ENCODE data around the gene ADAMTSL1. TPM values are rescaled to one million over a fixed set of nuclear protein-coding genes. Genes with fewer than 3 reads are reported as not detected.

ADAMTSL1 gene
- total RNA-seq, 1 experiment from 2014 or later = not detected

DNA sequence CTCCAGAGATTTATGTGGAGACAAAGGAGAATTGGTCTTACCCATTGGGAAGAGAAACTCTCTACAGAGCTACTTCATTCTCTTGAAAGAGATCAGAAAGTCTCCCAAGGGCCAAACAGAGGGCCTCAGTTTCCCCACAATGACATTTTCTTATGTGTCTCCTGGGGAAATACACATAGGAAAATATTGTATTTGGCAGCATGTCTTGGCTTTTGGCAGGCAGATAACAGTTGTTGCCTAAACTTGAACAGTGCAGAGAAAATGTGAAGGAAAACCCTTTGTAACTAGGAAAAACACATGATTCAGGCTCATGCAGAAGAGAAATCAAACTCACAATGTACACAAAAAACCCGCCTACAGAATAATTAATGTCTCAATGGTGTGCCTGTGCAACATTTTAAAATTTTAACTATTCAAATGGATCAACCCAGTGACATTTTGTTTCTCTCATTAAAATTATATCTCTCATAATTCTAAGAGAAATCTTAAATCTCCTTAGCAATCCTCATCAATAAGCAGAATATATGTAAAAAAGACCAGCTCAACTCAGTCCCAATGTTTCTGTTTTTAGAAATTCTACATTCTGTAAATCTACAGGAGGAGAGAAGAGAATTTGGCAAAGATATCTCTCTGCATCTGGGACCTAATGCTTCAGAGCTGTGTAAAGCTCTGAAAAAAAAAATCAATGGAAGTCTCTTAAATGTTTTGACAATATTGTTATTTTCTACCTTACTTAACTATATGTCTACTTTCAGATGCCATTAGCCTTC is 205.1 kb downstream of the ADAMTSL1 start:
- no peaks in the 10 kb centered on the region for H3K27me3 Mint-ChIP-seq (ENCODE audit: unreplicated experiment)
- CTCF ChIA-PET = interaction anchor here (0.6 kb wide), 1 partner anchor 1580 kb away, joined by 6 read pairs; no protein-coding TSS in a partner anchor
- intact Hi-C loops (cut with micrococcal nuclease; ENCODE audit: unreplicated experiment) = no loop called here

GRCh38 chr9:18682907-18683306 is 209.0 kb downstream of the ADAMTSL1 start:
- Mint-ChIP-seq H3K36me3 (ENCODE audit: insufficient read depth, unreplicated experiment) (no peaks in the 10 kb centered on the region), H3K27ac (ENCODE audit: unreplicated experiment) (no peak overlapping the region), H3K4me3 (ENCODE audit: low read depth, unreplicated experiment) (no peak overlapping the region), H3K27me3 (ENCODE audit: unreplicated experiment) (no peaks in the 10 kb centered on the region), H3K9me3 (ENCODE audit: low read depth, unreplicated experiment) (no peaks in the 10 kb centered on the region), H3K4me1 (ENCODE audit: low read depth, unreplicated experiment) (no peaks in the 10 kb centered on the region)
- DNase-seq = no peak
- TF ChIP-seq, protein P1, sequence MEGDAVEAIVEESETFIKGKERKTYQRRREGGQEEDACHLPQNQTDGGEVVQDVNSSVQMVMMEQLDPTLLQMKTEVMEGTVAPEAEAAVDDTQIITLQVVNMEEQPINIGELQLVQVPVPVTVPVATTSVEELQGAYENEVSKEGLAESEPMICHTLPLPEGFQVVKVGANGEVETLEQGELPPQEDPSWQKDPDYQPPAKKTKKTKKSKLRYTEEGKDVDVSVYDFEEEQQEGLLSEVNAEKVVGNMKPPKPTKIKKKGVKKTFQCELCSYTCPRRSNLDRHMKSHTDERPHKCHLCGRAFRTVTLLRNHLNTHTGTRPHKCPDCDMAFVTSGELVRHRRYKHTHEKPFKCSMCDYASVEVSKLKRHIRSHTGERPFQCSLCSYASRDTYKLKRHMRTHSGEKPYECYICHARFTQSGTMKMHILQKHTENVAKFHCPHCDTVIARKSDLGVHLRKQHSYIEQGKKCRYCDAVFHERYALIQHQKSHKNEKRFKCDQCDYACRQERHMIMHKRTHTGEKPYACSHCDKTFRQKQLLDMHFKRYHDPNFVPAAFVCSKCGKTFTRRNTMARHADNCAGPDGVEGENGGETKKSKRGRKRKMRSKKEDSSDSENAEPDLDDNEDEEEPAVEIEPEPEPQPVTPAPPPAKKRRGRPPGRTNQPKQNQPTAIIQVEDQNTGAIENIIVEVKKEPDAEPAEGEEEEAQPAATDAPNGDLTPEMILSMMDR (IDR thresholded peaks at IDR 0.05; ENCODE audit: unreplicated experiment) = no peak
- CTCF ChIA-PET = no interaction called here
- intact Hi-C loops (cut with micrococcal nuclease; ENCODE audit: unreplicated experiment) = no loop called here
- BruUV-seq (replicated peaks) = no TSS peak

More for the DNA sequence above, 205.1 kb downstream of the ADAMTSL1 start:
- Mint-ChIP-seq H3K9me3 (ENCODE audit: low read depth, unreplicated experiment) (no peaks in the 10 kb centered on the region), H3K27ac (ENCODE audit: unreplicated experiment) (no peak overlapping the region), H3K36me3 (ENCODE audit: insufficient read depth, unreplicated experiment) (no peaks in the 10 kb centered on the region), H3K4me1 (ENCODE audit: low read depth, unreplicated experiment) (no peaks in the 10 kb centered on the region), H3K4me3 (ENCODE audit: low read depth, unreplicated experiment) (no peak overlapping the region)
- no peak for DNase-seq
- TF ChIP-seq, protein P1 (IDR thresholded peaks at IDR 0.05; ENCODE audit: unreplicated experiment) = no peak
- BruUV-seq (replicated peaks) = no TSS peak

DNA sequence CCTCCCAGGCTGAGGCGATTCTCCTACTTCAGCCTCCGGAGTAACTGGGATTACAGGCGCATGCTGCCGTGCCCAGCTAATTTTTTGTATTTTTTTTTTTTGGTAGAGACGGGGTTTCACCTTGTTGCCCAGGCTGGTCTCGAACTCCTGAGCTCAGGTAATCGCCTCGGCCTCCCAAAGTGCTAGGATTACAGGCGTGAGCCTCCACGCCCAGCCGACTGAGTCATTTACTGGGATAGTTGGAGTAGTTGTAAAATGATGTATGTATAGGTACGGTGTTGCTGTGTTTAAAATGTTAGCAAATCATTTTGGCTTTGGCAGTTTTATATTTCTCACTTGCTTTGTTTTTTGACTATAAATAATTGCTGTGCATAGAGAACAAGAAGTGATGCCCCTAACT is 209.4 kb downstream of the ADAMTSL1 start:
- CTCF ChIA-PET = no interaction called here
- no peak for DNase-seq
- intact Hi-C loops (cut with micrococcal nuclease; ENCODE audit: unreplicated experiment) = no loop called here
- H3K9me3 Mint-ChIP-seq (ENCODE audit: low read depth, unreplicated experiment) = no peaks in the 10 kb centered on the region
- H3K27me3 Mint-ChIP-seq (ENCODE audit: unreplicated experiment) = no peaks in the 10 kb centered on the region
- TF ChIP-seq, protein P1 (IDR thresholded peaks at IDR 0.05; ENCODE audit: unreplicated experiment) = no peak
- H3K4me1 Mint-ChIP-seq (ENCODE audit: low read depth, unreplicated experiment) = no peaks in the 10 kb centered on the region
- no peak overlapping the region for H3K4me3 Mint-ChIP-seq (ENCODE audit: low read depth, unreplicated experiment)
- no peaks in the 10 kb centered on the region for H3K36me3 Mint-ChIP-seq (ENCODE audit: insufficient read depth, unreplicated experiment)
- BruUV-seq (replicated peaks) = no TSS peak
- no peak overlapping the region for H3K27ac Mint-ChIP-seq (ENCODE audit: unreplicated experiment)

GRCh38 chr9:18683851-18684250 is 209.9 kb downstream of the ADAMTSL1 start:
- no peaks in the 10 kb centered on the region for H3K36me3 Mint-ChIP-seq (ENCODE audit: insufficient read depth, unreplicated experiment)
- no peaks in the 10 kb centered on the region for H3K4me1 Mint-ChIP-seq (ENCODE audit: low read depth, unreplicated experiment)
- no peak overlapping the region for H3K27ac Mint-ChIP-seq (ENCODE audit: unreplicated experiment)
- no peak for DNase-seq
- no peaks in the 10 kb centered on the region for H3K9me3 Mint-ChIP-seq (ENCODE audit: low read depth, unreplicated experiment)
- intact Hi-C loops (cut with micrococcal nuclease; ENCODE audit: unreplicated experiment) = no loop called here
- TF ChIP-seq, protein P1 (IDR thresholded peaks at IDR 0.05; ENCODE audit: unreplicated experiment) = no peak
- no peaks in the 10 kb centered on the region for H3K27me3 Mint-ChIP-seq (ENCODE audit: unreplicated experiment)
- no TSS peak for BruUV-seq (replicated peaks)
- H3K4me3 Mint-ChIP-seq (ENCODE audit: low read depth, unreplicated experiment) = no peak overlapping the region
- CTCF ChIA-PET = no interaction called here
